Transverse colon (tissue), 4 donors: ENCODE results near the gene UBTF.

Source experiments
- EP300 ChIP-seq: sonication (generic); formaldehyde crosslinking; IDR thresholded peaks from one replicate; pipeline ENCODE4 v1.6.1; 2017; ENCODE audit warnings: antibody characterized with exemption, low read depth
- POLR2A ChIP-seq: fragments of 450-650 bp; IDR thresholded peaks from one replicate; pipeline ENCODE4 v1.6.1; 2016; ENCODE audit warnings: antibody characterized with exemption, mild to moderate bottlenecking, moderate library complexity
- POLR2AphosphoS5 ChIP-seq, 3 donors: sonication (generic); formaldehyde crosslinking; IDR thresholded peaks; one replicate each; pipeline ENCODE4 v1.6.1; 2016; ENCODE audit warnings: antibody characterized with exemption in 3 of 3
- TF ChIP-seq, protein P1 (sequence below), 5 experiments: fragments of 200-600 bp in 3 of 5; fragments of 450-650 bp in 2 of 5; sonication (generic) in 3 of 5; IDR thresholded peaks; 1 replicate in 2 of 5; 2 replicates in 3 of 5; pipeline ENCODE4 v1.5.1; 2016 to 2017; ENCODE audit warnings: antibody characterized with exemption in 5 of 5, inconsistent platforms in 3 of 5, mild to moderate bottlenecking in 2 of 5, moderate library complexity in 1 of 5

DNA sequence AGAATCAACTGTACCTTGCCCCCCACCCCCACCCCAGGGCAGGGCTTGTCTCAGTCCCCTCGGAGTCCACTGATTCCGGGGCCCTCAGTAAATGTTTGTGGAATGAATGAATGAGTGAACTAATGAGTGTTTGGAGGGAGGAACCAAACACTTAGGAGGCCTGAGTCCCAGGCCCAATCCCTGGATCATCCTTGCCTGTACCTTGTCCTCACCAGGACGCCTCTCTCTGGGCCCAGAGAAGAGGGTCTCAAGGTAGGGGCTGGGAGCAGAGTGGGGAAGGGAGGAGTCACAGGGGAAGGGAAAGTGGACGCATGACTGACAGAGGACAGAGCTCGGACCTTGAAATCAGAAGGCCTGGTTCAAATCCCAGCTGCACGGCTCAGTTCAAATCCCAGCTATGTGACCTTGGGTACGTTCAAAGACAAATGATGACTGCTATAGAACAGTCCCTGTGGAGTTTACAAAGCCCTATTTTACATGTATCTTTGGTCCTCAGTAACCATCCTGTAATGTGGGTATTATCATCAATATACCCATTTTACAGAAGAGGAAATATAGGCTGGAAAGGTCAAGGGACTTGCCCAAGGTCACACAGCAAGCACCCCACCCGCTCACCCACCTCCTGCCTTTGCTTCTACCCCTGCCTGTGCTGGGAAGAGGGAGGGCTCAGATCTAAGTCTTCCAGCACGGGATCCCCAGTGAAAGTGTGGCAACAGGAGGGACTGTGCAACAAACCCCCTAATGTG lies 30.2 kb upstream of the UBTF start:
- no peak for TF ChIP-seq POLR2A
- TF ChIP-seq, protein P1, sequence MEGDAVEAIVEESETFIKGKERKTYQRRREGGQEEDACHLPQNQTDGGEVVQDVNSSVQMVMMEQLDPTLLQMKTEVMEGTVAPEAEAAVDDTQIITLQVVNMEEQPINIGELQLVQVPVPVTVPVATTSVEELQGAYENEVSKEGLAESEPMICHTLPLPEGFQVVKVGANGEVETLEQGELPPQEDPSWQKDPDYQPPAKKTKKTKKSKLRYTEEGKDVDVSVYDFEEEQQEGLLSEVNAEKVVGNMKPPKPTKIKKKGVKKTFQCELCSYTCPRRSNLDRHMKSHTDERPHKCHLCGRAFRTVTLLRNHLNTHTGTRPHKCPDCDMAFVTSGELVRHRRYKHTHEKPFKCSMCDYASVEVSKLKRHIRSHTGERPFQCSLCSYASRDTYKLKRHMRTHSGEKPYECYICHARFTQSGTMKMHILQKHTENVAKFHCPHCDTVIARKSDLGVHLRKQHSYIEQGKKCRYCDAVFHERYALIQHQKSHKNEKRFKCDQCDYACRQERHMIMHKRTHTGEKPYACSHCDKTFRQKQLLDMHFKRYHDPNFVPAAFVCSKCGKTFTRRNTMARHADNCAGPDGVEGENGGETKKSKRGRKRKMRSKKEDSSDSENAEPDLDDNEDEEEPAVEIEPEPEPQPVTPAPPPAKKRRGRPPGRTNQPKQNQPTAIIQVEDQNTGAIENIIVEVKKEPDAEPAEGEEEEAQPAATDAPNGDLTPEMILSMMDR (IDR thresholded peaks at IDR 0.05): no peak
- no peak for TF ChIP-seq POLR2AphosphoS5 (IDR thresholded peaks at IDR 0.05)
- no peak for TF ChIP-seq EP300
